AG09309 (cell line): ENCODE results near the gene PRKCA.
"Not testable (repeated sequence)": the region's sequence is repeated elsewhere in the genome, so short reads cannot be mapped to it uniquely, and the experiment has no call there.

Experiments used
- DNase-seq: peaks from one replicate; pipeline ENCODE4 v3.0.0-alpha.2; 2010; ENCODE audit warnings: low read depth
- H3K4me3 ChIP-seq: 2 replicates; pipeline ENCODE4 v1.5.1; 2011; ENCODE audit warnings: mild to moderate bottlenecking, low read depth, low read length, moderate library complexity; ENCODE audit not compliant: control insufficient read depth
- TF ChIP-seq, protein P1 (sequence below): IDR thresholded peaks from 2 replicates; pipeline ENCODE4 v1.5.1; 2011; ENCODE audit warnings: mild to moderate bottlenecking, low read depth, low read length, inconsistent platforms; ENCODE audit not compliant: insufficient read depth, control insufficient read depth; ENCODE audit errors: missing control alignments

The PRKCA gene

DNA sequence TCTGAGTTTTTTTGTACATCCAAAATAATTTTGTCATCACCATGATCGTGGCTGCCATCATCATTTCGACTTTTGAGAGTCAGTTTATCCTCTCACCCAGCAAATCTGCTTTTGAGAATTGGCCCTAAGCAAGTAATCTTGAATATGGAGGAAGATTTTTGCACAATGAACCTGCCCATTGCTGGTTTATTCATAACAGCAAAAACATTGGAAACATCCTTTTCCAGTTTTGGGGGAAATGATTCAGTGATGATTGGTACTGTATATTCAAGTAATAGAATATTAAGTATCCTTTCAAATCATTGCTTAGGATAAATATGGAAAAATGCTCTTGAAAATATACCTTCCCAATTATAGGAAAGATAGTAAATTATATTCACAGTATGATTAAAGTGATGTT lies 53.1 kb downstream of the PRKCA start:
- TF ChIP-seq, protein P1, sequence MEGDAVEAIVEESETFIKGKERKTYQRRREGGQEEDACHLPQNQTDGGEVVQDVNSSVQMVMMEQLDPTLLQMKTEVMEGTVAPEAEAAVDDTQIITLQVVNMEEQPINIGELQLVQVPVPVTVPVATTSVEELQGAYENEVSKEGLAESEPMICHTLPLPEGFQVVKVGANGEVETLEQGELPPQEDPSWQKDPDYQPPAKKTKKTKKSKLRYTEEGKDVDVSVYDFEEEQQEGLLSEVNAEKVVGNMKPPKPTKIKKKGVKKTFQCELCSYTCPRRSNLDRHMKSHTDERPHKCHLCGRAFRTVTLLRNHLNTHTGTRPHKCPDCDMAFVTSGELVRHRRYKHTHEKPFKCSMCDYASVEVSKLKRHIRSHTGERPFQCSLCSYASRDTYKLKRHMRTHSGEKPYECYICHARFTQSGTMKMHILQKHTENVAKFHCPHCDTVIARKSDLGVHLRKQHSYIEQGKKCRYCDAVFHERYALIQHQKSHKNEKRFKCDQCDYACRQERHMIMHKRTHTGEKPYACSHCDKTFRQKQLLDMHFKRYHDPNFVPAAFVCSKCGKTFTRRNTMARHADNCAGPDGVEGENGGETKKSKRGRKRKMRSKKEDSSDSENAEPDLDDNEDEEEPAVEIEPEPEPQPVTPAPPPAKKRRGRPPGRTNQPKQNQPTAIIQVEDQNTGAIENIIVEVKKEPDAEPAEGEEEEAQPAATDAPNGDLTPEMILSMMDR, result no peak
- DNase-seq, result no peak
- H3K4me3 ChIP-seq, result no peak overlapping the region

DNA sequence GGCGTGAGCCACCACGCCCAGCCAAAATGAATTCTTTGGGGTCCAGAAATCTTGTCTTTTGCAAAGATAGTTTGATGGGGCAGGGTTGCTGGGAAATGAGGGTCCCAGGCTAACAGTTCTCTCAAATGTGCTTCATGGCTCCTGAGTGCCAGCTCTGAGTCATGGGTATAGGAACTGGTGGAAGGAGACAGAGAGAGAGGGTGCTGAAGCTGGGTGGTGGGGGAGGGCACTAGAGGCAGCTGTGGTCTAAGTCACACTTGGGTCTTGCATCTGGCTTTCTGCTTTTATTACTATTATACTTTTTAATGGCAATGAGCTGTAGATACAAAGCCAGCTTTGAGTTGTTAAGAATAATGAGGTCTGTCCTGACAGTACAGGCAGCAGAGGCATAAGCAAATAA lies 54.6 kb downstream of the PRKCA start:
- TF ChIP-seq, protein P1, result no peak
- no peak for DNase-seq

DNA sequence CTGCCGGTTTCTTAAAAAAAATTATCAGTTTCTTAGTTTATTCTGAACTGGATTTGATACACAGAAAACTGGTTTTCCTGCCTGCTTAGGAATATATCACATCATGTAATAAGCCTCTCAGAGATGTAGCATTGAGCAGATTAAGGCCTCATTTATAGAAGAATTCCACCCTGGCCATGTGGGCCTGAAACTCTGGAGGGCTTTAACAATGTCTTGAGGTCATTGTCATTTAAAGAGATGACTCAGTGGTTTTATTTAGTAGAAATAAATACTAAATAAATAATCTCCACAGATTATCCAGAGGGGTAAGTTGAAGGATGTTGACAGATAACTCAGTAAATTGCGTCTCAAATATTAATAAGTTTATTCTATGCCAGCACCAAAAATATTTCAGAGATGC lies 56.9 kb downstream of the PRKCA start:
- no peak for DNase-seq
- H3K4me3 ChIP-seq, result no peak overlapping the region
- TF ChIP-seq, protein P1, result no peak

More for the DNA sequence above, 54.6 kb downstream of the PRKCA start:
- no peak overlapping the region for H3K4me3 ChIP-seq

DNA sequence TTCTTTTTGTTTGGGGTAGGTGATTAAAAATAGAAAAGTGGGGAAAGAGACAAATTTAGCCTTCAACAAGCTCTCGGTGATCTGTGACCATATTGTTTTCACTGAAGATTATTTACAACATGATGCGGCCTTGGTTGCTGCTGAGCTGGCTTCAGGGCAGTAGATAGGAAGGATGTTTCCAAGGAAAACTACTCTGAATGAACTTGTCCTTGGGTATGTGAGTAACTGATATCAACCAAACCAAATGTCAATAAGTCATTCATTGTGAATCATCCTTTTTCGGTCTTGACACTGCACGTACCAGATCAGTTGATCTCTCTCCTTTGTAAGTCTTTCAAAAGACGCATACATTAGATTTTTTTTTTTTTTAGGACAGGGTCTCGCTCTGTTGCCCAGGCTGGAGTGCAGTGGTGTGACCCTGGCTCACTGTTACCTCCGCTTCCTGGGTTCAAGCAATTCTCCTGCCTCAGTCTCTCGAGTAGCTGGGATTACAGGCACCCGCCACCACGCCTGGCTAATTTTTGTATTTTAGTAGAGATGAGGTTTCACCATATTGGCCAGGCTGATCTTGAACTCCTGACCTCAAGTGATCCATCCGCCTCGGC lies 58.6 kb downstream of the PRKCA start:
- not testable (repeated sequence) for H3K4me3 ChIP-seq, DNase-seq

DNA sequence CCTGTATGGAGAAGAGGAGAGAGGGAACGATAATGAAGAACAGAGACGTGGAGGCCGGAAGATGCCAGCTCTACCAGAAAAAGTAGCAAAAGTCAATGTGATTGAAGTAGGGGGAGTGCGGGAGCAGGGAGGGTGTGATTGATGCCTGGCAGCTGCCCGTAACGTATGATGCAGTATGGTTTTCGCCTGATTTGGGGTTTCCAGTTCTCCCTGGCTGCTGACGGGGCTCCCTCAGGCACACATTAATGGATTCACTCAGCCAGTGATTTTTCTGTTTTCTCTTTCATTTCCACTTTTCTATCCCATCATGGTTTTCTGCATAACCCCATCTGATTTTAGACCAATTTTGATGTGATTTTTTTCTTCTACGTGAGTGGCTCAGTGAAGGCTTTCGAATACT lies 62.1 kb downstream of the PRKCA start:
- H3K4me3 ChIP-seq, result no peak overlapping the region
- TF ChIP-seq, protein P1, result no peak

DNA sequence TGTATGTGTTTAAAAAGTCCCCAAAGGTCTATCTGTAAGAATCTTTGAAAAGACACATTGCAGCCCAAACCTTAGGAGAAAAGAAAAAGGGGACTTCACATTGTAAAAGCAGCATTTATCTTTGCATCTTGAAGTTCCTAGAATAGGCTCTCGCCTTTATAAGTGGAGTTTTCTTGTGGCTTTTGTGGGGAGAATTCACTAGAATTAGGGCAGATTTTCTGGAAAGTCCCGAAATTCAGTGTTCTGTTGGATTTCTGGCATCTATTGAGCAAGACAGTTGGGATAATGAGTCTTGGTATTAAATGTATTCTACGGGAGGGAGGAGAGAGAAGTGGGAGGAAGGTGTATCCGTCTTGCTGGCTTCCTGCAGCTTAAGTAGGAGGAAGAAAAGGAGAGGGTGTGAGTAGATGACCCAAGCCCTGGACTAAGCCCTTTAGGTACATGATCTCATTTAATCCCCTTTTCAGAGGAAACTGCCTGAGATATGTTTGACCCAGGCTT lies 62.6 kb downstream of the PRKCA start:
- DNase-seq, result no peak
- no peak overlapping the region for H3K4me3 ChIP-seq
- TF ChIP-seq, protein P1, result no peak

More for the DNA sequence above, 62.1 kb downstream of the PRKCA start:
- DNase-seq, result no peak

DNA sequence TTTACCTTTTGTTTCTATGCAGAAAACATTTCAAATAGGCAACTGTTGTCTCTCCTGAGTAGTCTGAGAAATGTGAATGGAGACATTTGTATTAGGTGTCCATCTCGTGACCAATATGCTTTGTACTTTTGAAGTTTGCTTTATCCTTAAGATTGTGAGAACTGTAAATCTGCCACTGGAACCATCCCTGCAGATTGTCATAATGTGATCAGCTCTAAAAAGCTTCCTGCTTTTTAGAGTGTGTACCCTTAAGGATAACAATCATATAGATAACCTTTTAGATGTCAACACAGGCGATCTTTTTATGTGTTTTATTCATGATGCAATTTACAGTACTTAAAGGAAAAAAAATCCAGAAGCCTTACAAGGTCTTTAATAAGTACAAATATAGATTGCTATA lies 63.5 kb downstream of the PRKCA start:
- no peak overlapping the region for H3K4me3 ChIP-seq
- no peak for DNase-seq
- TF ChIP-seq, protein P1, result no peak
